GM19099 (cell line): Measurements from ENCODE around the gene ACAP3.

Source experiments
- POLR2A ChIP-seq: IDR thresholded peaks from 3 replicates; pipeline ENCODE4 v1.6.1; 2011; ENCODE audit warnings: low read depth; ENCODE audit not compliant: insufficient read length; ENCODE audit errors: extremely low read depth

The ACAP3 gene

GRCh38 chr1:1307923-1308755 lies at the start of gene ACAP3, which contains the start of gene PUSL1:
ACAP3 (minus strand) TSS chr1:1307930; CDS start chr1:1307815, 115 bp downstream.
PUSL1 (plus strand) TSS chr1:1308597; CDS start chr1:1308644, 47 bp downstream.
- peak; percentile 51 for TF ChIP-seq POLR2A

- TF ChIP-seq POLR2A, result no peak
Observed at GRCh38 chr1:1356796-1357401, 49.2 kb upstream of the ACAP3 start.

GRCh38 chr1:1356166-1356795 lies 48.6 kb upstream of the ACAP3 start:
- TF ChIP-seq POLR2A, result no peak

- no peak for TF ChIP-seq POLR2A
Observed at GRCh38 chr1:1355416-1355815, 47.7 kb upstream of the ACAP3 start.

GRCh38 chr1:1354271-1355247 lies 46.8 kb upstream of the ACAP3 start:
- no peak for TF ChIP-seq POLR2A

- no peak for TF ChIP-seq POLR2A
Observed at GRCh38 chr1:1353389-1354151, 45.8 kb upstream of the ACAP3 start.

- TF ChIP-seq POLR2A, result no peak
Observed at GRCh38 chr1:1352786-1353388, 45.2 kb upstream of the ACAP3 start.

- no peak for TF ChIP-seq POLR2A
Observed at GRCh38 chr1:1351511-1352427, 44.0 kb upstream of the ACAP3 start.

GRCh38 chr1:1349256-1350012 lies 41.7 kb upstream of the ACAP3 start, which contains the start of gene DVL1:
DVL1 (minus strand) TSS chr1:1349418; CDS start chr1:1349065, 353 bp downstream.
- peak; percentile 86 for TF ChIP-seq POLR2A

- no peak for TF ChIP-seq POLR2A
Observed at GRCh38 chr1:1348420-1349255, 40.9 kb upstream of the ACAP3 start.
